ENCODE measurements around the gene ZNF579. TPM values are rescaled to one million over a fixed set of nuclear protein-coding genes. Genes with fewer than 3 reads are reported as not detected.

The ZNF579 gene
- total and polyA plus RNA-seq, 10 of the 15 experiments (the other 5 are each of a cell fraction or from before 2014, with no cell fraction given), result 0.11 to 11.7 (median 1.5) TPM

GRCh38 chr19:55553217-55554182 is 27.1 kb downstream of the ZNF579 start (continued):
- no peak for TF ChIP-seq HDAC2 (IDR thresholded peaks at IDR 0.05)
- TF ChIP-seq DPF2 (IDR thresholded peaks at IDR 0.05), result no peak

DNA sequence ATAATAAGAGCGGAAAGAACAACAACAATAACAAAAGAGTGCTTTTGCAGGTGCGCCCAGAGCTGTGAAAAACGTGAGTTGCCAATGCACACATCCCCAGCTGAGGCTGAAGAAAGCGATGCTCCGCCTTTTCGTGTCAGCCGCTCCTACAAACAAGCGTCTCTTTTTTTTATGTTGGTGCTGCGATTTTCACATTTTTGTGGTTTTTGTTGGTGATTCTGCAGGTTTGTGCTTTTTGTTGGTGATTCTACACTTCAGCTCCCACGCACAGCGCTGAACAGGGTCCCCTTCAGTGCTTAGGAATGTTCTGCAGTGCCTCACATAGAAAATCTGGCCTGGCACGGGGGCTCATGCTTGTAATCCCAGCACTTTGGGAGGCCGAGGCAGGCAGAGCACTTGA is 28.0 kb downstream of the ZNF579 start:
- Histone ChIP-seq H3K79me2 (ENCODE audit: control insufficient read depth, insufficient read depth, low read length) (no peaks in the 10 kb centered on the region), H3K4me3 (no peak overlapping the region), H3K27ac (ENCODE audit: control insufficient read depth, insufficient read depth) (no peak overlapping the region), H3K4me2 (ENCODE audit: control insufficient read depth, insufficient read depth) (no peak overlapping the region), H4K20me1 (ENCODE audit: control insufficient read depth, insufficient read depth) (no peaks in the 10 kb centered on the region), H3K9ac (ENCODE audit: control insufficient read depth, insufficient read depth, low read length) (no peak overlapping the region), H2AFZ (ENCODE audit: control insufficient read depth, low read depth, low read length) (no peak overlapping the region), H3K9me3 (replicated peaks; ENCODE audit: control insufficient read depth, insufficient read depth, low read length) (no peaks in the 10 kb centered on the region), H3K4me1 (ENCODE audit: control insufficient read depth, insufficient read depth, low read length) (no peaks in the 10 kb centered on the region), H3K36me3 (ENCODE audit: control insufficient read depth in 2 of 2, insufficient read depth in 2 of 2, low read length in 1 of 2) (no peaks in the 10 kb centered on the region), H3K27me3 (replicated peaks in 1 of 2; ENCODE audit: control insufficient read depth in 2 of 2, insufficient read depth in 2 of 2, low read length in 1 of 2) (peaks cover 0 to 7% of the 10 kb centered on the region in 2 experiments; a peak in 3 of 4 replicates)
- in situ Hi-C loops (cut with MboI) (no loop called here), intact Hi-C loops (cut with micrococcal nuclease; ENCODE audit: unreplicated experiment) (no loop called here)
- CTCF ChIA-PET, result interaction anchor here (1.4 kb wide), 1 partner anchor 53 kb away, joined by 3 read pairs; the partner anchor contains the start of gene ZNF865
- FAIRE-seq, result no peak
- POLR2A ChIA-PET, result no interaction called here
- BruUV-seq (replicated peaks), result no TSS peak
- TF ChIP-seq FOXM1 (IDR thresholded peaks at IDR 0.05; ENCODE audit: low read depth, low read length), result no peak
- no peak for TF ChIP-seq REST (IDR thresholded peaks at IDR 0.05; ENCODE audit: low read depth, low read length)
- TF ChIP-seq BCLAF1 (IDR thresholded peaks at IDR 0.05), result no peak
- no peak for TF ChIP-seq CBFB (IDR thresholded peaks at IDR 0.05; ENCODE audit: low read depth)
- TF ChIP-seq, protein P1, sequence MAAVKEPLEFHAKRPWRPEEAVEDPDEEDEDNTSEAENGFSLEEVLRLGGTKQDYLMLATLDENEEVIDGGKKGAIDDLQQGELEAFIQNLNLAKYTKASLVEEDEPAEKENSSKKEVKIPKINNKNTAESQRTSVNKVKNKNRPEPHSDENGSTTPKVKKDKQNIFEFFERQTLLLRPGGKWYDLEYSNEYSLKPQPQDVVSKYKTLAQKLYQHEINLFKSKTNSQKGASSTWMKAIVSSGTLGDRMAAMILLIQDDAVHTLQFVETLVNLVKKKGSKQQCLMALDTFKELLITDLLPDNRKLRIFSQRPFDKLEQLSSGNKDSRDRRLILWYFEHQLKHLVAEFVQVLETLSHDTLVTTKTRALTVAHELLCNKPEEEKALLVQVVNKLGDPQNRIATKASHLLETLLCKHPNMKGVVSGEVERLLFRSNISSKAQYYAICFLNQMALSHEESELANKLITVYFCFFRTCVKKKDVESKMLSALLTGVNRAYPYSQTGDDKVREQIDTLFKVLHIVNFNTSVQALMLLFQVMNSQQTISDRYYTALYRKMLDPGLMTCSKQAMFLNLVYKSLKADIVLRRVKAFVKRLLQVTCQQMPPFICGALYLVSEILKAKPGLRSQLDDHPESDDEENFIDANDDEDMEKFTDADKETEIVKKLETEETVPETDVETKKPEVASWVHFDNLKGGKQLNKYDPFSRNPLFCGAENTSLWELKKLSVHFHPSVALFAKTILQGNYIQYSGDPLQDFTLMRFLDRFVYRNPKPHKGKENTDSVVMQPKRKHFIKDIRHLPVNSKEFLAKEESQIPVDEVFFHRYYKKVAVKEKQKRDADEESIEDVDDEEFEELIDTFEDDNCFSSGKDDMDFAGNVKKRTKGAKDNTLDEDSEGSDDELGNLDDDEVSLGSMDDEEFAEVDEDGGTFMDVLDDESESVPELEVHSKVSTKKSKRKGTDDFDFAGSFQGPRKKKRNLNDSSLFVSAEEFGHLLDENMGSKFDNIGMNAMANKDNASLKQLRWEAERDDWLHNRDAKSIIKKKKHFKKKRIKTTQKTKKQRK (IDR thresholded peaks at IDR 0.05; ENCODE audit: low read depth, low read length), result no peak
- TF ChIP-seq FOS (IDR thresholded peaks at IDR 0.05; ENCODE audit: borderline replicate concordance, extremely low read depth, insufficient read length), result no peak
- no peak for TF ChIP-seq ZBED1 (IDR thresholded peaks at IDR 0.05; ENCODE audit: borderline replicate concordance)
- TF ChIP-seq IRF3 (IDR thresholded peaks at IDR 0.05), result no peak
- SMC1A ChIA-PET (ENCODE audit: uncharacterized antibody, unreplicated experiment), result interaction anchor here (0.6 kb wide), 1 partner anchor 34 kb away, joined by 3 read pairs; no protein-coding TSS in a partner anchor
- 64% methylated on average over 13 of the region's 13 CpGs for WGBS (ENCODE audit: insufficient coverage, insufficient replicate concordance, low lambda C conversion rate, missing lambda C conversion rate)
- RAD21 ChIA-PET (ENCODE audit: unreplicated experiment), result no interaction called here
- no peak for DNase-seq (ENCODE audit: low read depth, low spot score)
- no peak for ATAC-seq
